ENCODE results near the gene DLG2.

Gene DLG2

GRCh38 chr11:84261707-84262106, 1365.4 kb downstream of the DLG2 start:
- no peak overlapping the region for H3K9ac ChIP-seq (ENCODE audit: low read length)
- H3K9me3 ChIP-seq (ENCODE audit: insufficient read depth, low read length), result no peaks in the 10 kb centered on the region
- H3K4me1 ChIP-seq (ENCODE audit: low read length), result peaks cover 31% of the 10 kb centered on the region
- no peaks in the 10 kb centered on the region for H3K79me2 ChIP-seq (ENCODE audit: low read length)
- no peaks in the 10 kb centered on the region for H3K27me3 ChIP-seq (ENCODE audit: low read depth, low read length)
- H3K4me3 ChIP-seq (ENCODE audit: low read length), result no peak overlapping the region
- peaks cover 3% of the 10 kb centered on the region for H3K36me3 ChIP-seq (replicated peaks; ENCODE audit: low read depth, low read length)
- no peak overlapping the region; the same call in 1 of the 2 replicates for H3K4me2 ChIP-seq (ENCODE audit: low read length)
- H4K20me1 ChIP-seq (ENCODE audit: insufficient read depth, low read length), result no peaks in the 10 kb centered on the region
- TF ChIP-seq, protein P1, sequence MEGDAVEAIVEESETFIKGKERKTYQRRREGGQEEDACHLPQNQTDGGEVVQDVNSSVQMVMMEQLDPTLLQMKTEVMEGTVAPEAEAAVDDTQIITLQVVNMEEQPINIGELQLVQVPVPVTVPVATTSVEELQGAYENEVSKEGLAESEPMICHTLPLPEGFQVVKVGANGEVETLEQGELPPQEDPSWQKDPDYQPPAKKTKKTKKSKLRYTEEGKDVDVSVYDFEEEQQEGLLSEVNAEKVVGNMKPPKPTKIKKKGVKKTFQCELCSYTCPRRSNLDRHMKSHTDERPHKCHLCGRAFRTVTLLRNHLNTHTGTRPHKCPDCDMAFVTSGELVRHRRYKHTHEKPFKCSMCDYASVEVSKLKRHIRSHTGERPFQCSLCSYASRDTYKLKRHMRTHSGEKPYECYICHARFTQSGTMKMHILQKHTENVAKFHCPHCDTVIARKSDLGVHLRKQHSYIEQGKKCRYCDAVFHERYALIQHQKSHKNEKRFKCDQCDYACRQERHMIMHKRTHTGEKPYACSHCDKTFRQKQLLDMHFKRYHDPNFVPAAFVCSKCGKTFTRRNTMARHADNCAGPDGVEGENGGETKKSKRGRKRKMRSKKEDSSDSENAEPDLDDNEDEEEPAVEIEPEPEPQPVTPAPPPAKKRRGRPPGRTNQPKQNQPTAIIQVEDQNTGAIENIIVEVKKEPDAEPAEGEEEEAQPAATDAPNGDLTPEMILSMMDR (IDR thresholded peaks at IDR 0.05; ENCODE audit: low read depth, low read length), result peak; percentile 84
- no peak for TF ChIP-seq EZH2phosphoT487 (IDR thresholded peaks at IDR 0.05; ENCODE audit: low read depth)
- H2AFZ ChIP-seq (ENCODE audit: low read depth, low read length), result no peak overlapping the region
- H3K27ac ChIP-seq (ENCODE audit: low read length), result no peak overlapping the region

GRCh38 chr11:84260862-84261261, 1366.3 kb downstream of the DLG2 start:
- TF ChIP-seq, protein P1 (IDR thresholded peaks at IDR 0.05; ENCODE audit: low read depth, low read length), result no peak
- TF ChIP-seq EZH2phosphoT487 (IDR thresholded peaks at IDR 0.05; ENCODE audit: low read depth), result no peak

GRCh38 chr11:84256618-84257017, 1370.5 kb downstream of the DLG2 start:
- H3K4me2 ChIP-seq (ENCODE audit: low read length), result no peak overlapping the region
- TF ChIP-seq EZH2phosphoT487 (IDR thresholded peaks at IDR 0.05; ENCODE audit: low read depth), result no peak
- TF ChIP-seq, protein P1 (IDR thresholded peaks at IDR 0.05; ENCODE audit: low read depth, low read length), result no peak
- no peaks in the 10 kb centered on the region for H3K9me3 ChIP-seq (ENCODE audit: insufficient read depth, low read length)
- no peaks in the 10 kb centered on the region for H4K20me1 ChIP-seq (ENCODE audit: insufficient read depth, low read length)
- peaks cover 3% of the 10 kb centered on the region for H3K36me3 ChIP-seq (replicated peaks; ENCODE audit: low read depth, low read length)
- no peak overlapping the region for H3K4me3 ChIP-seq (ENCODE audit: low read length)
- H3K27ac ChIP-seq (ENCODE audit: low read length), result no peak overlapping the region
- H3K79me2 ChIP-seq (ENCODE audit: low read length), result no peaks in the 10 kb centered on the region
- no peak overlapping the region for H2AFZ ChIP-seq (ENCODE audit: low read depth, low read length)
- H3K4me1 ChIP-seq (ENCODE audit: low read length), result peaks cover 35% of the 10 kb centered on the region
- H3K9ac ChIP-seq (ENCODE audit: low read length), result no peak overlapping the region
- no peaks in the 10 kb centered on the region for H3K27me3 ChIP-seq (ENCODE audit: low read depth, low read length)

More at GRCh38 chr11:84260862-84261261, 1366.3 kb downstream of the DLG2 start:
- 0 out of 2 replicates have a peak overlapping the region, but pooled peaks have one; percentile 28 for H2AFZ ChIP-seq (ENCODE audit: low read depth, low read length)
- peak overlapping the region; percentile 55 for H3K27ac ChIP-seq (ENCODE audit: low read length)
- H3K4me2 ChIP-seq (ENCODE audit: low read length), result peak overlapping the region; percentile 34
- H4K20me1 ChIP-seq (ENCODE audit: insufficient read depth, low read length), result no peaks in the 10 kb centered on the region
- peaks cover 3% of the 10 kb centered on the region for H3K36me3 ChIP-seq (replicated peaks; ENCODE audit: low read depth, low read length)
- no peaks in the 10 kb centered on the region for H3K27me3 ChIP-seq (ENCODE audit: low read depth, low read length)
- H3K9me3 ChIP-seq (ENCODE audit: insufficient read depth, low read length), result no peaks in the 10 kb centered on the region
- peak overlapping the region; percentile 5; the same call in 1 of the 2 replicates for H3K9ac ChIP-seq (ENCODE audit: low read length)
- H3K79me2 ChIP-seq (ENCODE audit: low read length), result no peaks in the 10 kb centered on the region
- 0 out of 2 replicates have a peak overlapping the region, but pooled peaks have one; percentile 7 for H3K4me3 ChIP-seq (ENCODE audit: low read length)
- H3K4me1 ChIP-seq (ENCODE audit: low read length), result peaks cover 38% of the 10 kb centered on the region

DNA sequence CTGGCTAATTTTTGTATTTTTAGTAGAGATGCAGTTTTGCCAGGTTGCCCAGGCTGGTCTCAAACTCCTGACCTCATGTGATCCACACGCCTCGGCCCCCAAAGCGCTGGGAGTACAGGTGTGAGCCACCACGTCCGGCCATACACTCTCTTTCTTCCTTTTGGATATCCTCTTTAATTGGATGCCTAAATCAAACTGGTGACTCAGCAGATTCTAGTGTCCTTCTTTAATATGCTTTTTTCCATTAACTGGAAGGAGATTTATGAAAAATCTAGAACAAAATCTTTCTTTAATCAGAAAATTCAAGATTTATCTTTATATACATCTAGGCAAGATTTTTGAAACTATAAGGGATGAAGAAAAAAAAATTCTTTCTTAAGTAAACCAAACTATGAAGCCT, 1371.7 kb downstream of the DLG2 start:
- Histone ChIP-seq H3K36me3 (replicated peaks; ENCODE audit: low read depth, low read length) (peaks cover 3% of the 10 kb centered on the region), H3K4me1 (ENCODE audit: low read length) (peaks cover 24% of the 10 kb centered on the region), H3K9me3 (ENCODE audit: insufficient read depth, low read length) (no peaks in the 10 kb centered on the region), H3K27me3 (ENCODE audit: low read depth, low read length) (no peaks in the 10 kb centered on the region), H2AFZ (ENCODE audit: low read depth, low read length) (no peak overlapping the region), H3K4me2 (ENCODE audit: low read length) (no peak overlapping the region), H3K4me3 (ENCODE audit: low read length) (no peak overlapping the region), H3K27ac (ENCODE audit: low read length) (no peak overlapping the region), H3K79me2 (ENCODE audit: low read length) (no peaks in the 10 kb centered on the region), H4K20me1 (ENCODE audit: insufficient read depth, low read length) (no peaks in the 10 kb centered on the region), H3K9ac (ENCODE audit: low read length) (no peak overlapping the region)
- TF ChIP-seq, protein P1 (IDR thresholded peaks at IDR 0.05; ENCODE audit: low read depth, low read length), result no peak
- TF ChIP-seq EZH2phosphoT487 (IDR thresholded peaks at IDR 0.05; ENCODE audit: low read depth), result no peak
